Brain microvascular endothelial cell (primary cell): ENCODE results near the gene DNAJB14.
A peak's percentile ranks its signal among the peaks of the same experiment; 100 is the strongest.

Experiments
- DNase-seq: peaks from one replicate; pipeline ENCODE4 v3.0.0-alpha.2; 2020
- H3K27ac ChIP-seq: fragments of 250-450 bp; sonication (Bioruptor Pico); 2 replicates; pipeline ENCODE4 v1.5.1; 2020; ENCODE audit warnings: mild to moderate bottlenecking, moderate library complexity
- H3K27me3 ChIP-seq: fragments of 250-450 bp; sonication (Bioruptor Pico); replicated peaks from 2 replicates; pipeline ENCODE4 v1.5.1; 2020; ENCODE audit warnings: mild to moderate bottlenecking
- H3K36me3 ChIP-seq: fragments of 250-450 bp; sonication (Bioruptor Pico); replicated peaks from 2 replicates; pipeline ENCODE4 v1.5.1; 2020; ENCODE audit warnings: mild to moderate bottlenecking
- H3K4me3 ChIP-seq: 2 replicates; pipeline ENCODE4 v1.5.1; 2011; ENCODE audit warnings: low read depth, mild to moderate bottlenecking, control low read depth, low read length, moderate library complexity
- CTCF ChIP-seq: IDR thresholded peaks from 2 replicates; pipeline ENCODE4 v1.5.1; 2011; ENCODE audit warnings: low read depth, mild to moderate bottlenecking, moderate library complexity, low read length, control low read depth, inconsistent platforms; ENCODE audit errors: missing control alignments
- in situ Hi-C: cut with HindIII; loops from 2 replicates; pipeline ENCODE4 v1.10.0; 2017; ENCODE audit warnings: low sequenced_read_pairs, low pct_ligation_motif_present

Gene DNAJB14

GRCh38 chr4:99891351-99891750, 55.1 kb downstream of the DNAJB14 start:
- Histone ChIP-seq H3K4me3 (no peak overlapping the region), H3K36me3 (peaks cover 4% of the 10 kb centered on the region), H3K27me3 (no peaks in the 10 kb centered on the region), H3K27ac (no peak overlapping the region)
- TF ChIP-seq CTCF = no peak
- in situ Hi-C loops = no loop called here
- DNase-seq = no peak

GRCh38 chr4:99887837-99888236, 58.6 kb downstream of the DNAJB14 start:
- Histone ChIP-seq H3K27ac (no peak overlapping the region), H3K36me3 (peaks cover 7% of the 10 kb centered on the region), H3K27me3 (no peaks in the 10 kb centered on the region), H3K4me3 (no peak overlapping the region)
- no peak for TF ChIP-seq CTCF
- DNase-seq = no peak
- in situ Hi-C loops = no loop called here

GRCh38 chr4:99886146-99886545, 60.3 kb downstream of the DNAJB14 start:
- in situ Hi-C loops = no loop called here
- H3K4me3 ChIP-seq = no peak overlapping the region
- no peaks in the 10 kb centered on the region for H3K27me3 ChIP-seq
- H3K27ac ChIP-seq = no peak overlapping the region
- peak; percentile 77 for DNase-seq
- no peak for TF ChIP-seq CTCF
- H3K36me3 ChIP-seq = peaks cover 12% of the 10 kb centered on the region

- no peak for TF ChIP-seq CTCF
- H3K27me3 ChIP-seq = no peaks in the 10 kb centered on the region
- H3K36me3 ChIP-seq = peaks cover 15% of the 10 kb centered on the region
- H3K4me3 ChIP-seq = no peak overlapping the region
- in situ Hi-C loops = no loop called here
- DNase-seq = no peak
- no peak overlapping the region for H3K27ac ChIP-seq
These were observed 60.7 kb downstream of the DNAJB14 start for GRCh38 chr4:99885687-99886086.

- DNase-seq = peak; percentile 22
- Histone ChIP-seq H3K27me3 (no peaks in the 10 kb centered on the region), H3K4me3 (no peak overlapping the region), H3K36me3 (peaks cover 20% of the 10 kb centered on the region), H3K27ac (no peak overlapping the region)
- peak; percentile 52 for TF ChIP-seq CTCF
- in situ Hi-C loops = no loop called here
These were observed 61.3 kb downstream of the DNAJB14 start for GRCh38 chr4:99885063-99885664.

- no peak overlapping the region for H3K4me3 ChIP-seq
- DNase-seq = no peak
- H3K36me3 ChIP-seq = peaks cover 29% of the 10 kb centered on the region
- no peak overlapping the region for H3K27ac ChIP-seq
- TF ChIP-seq CTCF = no peak
- H3K27me3 ChIP-seq = no peaks in the 10 kb centered on the region
- in situ Hi-C loops = no loop called here
These were observed 67.0 kb downstream of the DNAJB14 start for GRCh38 chr4:99879458-99879857.
